GM18517 (cell line): ENCODE data around the gene SSX2B.
"Not testable (repeated sequence)": the region's sequence is repeated elsewhere in the genome, so short reads cannot be mapped to it uniquely, and the experiment has no call there.

ENCODE experiments used
- ATAC-seq: cut with Tn5 transposase; IDR thresholded peaks from one replicate; pipeline ENCODE4 v1.9.1; 2021; ENCODE audit warnings: mild to moderate bottlenecking, moderate library complexity; ENCODE audit not compliant: unreplicated experiment

SSX2B gene, protein sequence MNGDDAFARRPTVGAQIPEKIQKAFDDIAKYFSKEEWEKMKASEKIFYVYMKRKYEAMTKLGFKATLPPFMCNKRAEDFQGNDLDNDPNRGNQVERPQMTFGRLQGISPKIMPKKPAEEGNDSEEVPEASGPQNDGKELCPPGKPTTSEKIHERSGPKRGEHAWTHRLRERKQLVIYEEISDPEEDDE

DNA sequence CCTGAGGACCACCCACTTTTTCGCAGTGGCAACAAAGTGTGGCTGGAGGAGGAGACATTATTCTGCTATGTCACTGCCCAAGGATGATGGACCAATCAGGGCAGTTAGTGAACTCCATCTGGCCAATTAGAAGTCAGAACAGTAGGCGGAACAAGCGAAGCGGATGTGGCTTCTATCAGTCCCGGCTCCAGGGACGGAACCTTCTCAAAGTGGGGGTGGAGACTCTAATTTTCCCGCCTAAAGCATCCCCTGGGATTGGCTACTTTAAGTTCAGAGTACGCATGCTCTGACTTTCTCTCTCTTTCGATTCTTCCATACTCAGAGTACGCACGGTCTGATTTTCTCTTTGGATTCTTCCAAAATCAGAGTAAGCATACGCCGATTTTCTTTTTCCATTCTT, at the start of gene SSX2B:
Gene SSX2B, plus strand, starts transcription at position 301 of the 400 bp plus-strand sequence. CDS start 1,429 bp downstream, outside the sequence.
- ATAC-seq: not testable (repeated sequence)

DNA sequence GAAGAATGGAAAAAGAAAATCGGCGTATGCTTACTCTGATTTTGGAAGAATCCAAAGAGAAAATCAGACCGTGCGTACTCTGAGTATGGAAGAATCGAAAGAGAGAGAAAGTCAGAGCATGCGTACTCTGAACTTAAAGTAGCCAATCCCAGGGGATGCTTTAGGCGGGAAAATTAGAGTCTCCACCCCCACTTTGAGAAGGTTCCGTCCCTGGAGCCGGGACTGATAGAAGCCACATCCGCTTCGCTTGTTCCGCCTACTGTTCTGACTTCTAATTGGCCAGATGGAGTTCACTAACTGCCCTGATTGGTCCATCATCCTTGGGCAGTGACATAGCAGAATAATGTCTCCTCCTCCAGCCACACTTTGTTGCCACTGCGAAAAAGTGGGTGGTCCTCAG, 44.0 kb upstream of the SSX2B start, which contains the start of gene SSX2:
Gene SSX2, minus strand, starts transcription at position 101 of the 400 bp plus-strand sequence. CDS start 1,429 bp downstream, outside the sequence.
- ATAC-seq: not testable (repeated sequence)

DNA sequence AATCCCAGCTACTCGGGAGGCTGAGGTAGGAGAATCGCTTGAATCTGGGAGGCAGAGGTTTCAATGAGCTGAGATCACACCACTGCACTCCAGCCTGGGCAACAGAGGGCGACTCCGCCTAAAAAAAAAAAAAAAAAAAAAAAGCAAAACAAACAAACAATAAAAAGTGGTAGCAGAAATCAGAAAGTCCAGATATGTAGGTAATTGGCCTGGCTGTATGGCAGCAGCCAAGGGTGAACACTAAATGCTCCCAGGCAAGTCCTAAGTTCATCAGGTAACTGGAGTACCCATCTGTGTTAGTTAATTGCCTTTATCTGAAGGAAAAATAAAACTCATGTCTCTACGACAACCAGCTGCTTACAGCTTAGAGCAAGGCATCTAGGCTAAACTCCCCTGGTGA, 14.9 kb downstream of the SSX2B start:
- not testable (repeated sequence) for ATAC-seq

DNA sequence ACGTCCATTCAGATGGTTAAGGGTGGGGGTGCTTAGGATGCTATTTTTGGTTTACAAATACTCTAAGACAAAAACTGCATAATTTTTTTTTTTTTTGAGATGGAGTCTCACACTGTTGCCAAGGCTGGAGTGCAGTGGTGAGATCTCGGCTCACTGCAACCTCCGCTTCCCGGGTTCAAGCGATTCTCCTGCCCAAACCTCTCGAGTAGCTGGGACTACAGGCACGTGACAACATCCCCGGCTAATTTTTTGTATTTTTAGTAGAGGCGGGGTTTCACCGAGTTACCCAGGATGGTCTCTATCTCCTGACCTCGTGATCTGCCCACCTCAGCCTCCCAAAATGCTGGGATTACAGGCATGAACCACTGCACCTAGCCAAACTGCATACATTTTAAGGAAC, 22.5 kb downstream of the SSX2B start:
- ATAC-seq: not testable (repeated sequence)

DNA sequence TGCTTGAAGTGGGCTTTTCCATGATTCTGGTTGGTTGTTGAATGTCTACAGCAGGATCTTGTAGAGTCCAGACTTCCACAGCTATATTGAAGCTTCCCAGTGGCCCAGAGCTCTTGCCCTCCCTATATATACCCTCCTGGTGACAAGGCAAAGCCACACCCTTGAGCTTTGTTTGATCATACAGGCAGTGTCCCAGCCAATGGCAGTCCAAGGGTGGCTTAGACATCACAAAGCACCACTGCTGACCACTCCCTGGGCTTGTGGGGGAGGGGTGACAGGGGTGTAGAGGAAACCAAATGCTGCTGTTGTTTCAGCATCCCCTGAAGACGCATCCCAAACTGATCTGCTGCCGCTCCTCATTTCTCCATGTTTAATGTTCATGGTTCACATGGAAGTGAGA, 46.3 kb downstream of the SSX2B start, which contains the start of gene SPANXN5:
Gene SPANXN5, minus strand, starts transcription at position 101 of the 400 bp plus-strand sequence. Its CDS starts 79 bp downstream, at position 22.
- ATAC-seq: not testable (repeated sequence)

DNA sequence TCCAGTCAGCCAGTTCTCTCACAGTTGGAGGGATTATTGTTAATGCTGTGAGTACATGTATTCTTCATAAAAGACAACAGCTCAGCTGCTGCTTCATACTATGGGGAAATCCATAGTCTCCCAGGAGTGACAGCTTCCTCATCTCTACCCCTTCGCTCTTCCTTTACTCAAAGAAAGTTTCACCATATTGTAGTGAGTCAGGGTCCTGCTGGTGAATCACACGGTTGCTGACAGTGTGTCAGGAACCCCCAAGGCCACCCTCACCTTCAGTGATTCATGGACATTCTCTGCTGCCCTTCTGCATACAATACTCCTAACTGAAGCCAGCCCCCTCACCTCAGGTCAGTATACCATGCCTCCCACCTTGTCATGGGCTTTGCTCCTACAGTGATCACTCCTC, 53.8 kb downstream of the SSX2B start:
- not testable (repeated sequence) for ATAC-seq
